GM18867 (cell line): Measurements from ENCODE around the gene RAP1B.

Source experiments
- ATAC-seq: cut with Tn5 transposase; IDR thresholded peaks from one replicate; pipeline ENCODE4 v1.9.1; 2021; ENCODE audit warnings: mild to moderate bottlenecking, moderate library complexity; ENCODE audit not compliant: unreplicated experiment

Gene RAP1B

DNA sequence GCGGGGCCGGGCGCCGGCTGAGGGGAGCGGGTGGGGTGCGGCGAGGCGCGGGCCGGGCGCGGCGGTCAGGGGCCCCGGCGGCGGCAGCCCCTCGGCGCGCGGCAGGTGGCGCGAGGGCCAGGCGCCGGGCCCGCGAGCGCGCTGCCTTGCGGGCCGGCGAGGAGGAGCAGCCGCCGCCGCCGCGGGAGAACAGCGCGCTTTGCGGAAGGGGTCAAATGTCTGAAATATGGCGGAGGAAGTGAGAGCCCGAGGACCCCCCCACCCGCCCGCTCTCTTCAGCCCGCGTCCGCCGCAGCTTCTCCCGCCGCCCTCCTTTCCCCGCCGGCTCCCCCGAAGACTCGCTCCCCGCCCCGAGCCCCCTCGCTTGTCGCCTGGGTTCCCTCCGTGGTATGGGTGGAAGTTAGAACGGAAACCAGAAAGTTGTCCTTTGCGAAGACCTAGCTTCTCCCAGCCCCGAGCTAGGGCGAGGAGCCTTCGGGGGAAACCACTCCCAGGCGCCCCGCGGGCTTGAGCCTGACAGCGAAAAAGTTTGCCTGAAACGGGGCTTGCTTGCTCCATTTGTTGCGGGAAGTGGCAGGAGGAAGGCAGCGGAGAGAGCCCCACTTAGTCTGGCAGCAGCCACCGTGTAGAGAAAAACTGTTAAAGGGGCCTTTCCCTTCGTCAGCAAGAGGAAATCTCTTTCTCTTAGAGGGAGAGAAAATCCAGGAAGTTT, 551 bp downstream of the RAP1B start:
- no peak for ATAC-seq

DNA sequence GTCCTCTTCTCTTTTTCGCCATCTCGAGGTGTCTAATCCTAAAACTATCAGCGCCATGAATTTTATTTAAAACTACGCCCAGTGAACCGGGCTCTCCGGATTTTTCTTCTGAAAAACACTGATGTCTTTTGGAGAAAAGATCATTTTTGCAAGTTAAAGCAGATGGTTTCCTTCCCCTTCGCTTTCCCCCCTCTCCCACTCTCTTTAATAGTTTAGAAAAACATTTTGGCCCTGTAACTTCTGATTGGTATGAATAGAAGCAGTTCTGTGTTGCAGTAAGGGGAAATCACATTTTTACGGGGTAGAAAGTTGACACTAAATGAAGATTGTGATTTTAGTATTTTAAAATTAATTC, 1.1 kb downstream of the RAP1B start:
- ATAC-seq: no peak

DNA sequence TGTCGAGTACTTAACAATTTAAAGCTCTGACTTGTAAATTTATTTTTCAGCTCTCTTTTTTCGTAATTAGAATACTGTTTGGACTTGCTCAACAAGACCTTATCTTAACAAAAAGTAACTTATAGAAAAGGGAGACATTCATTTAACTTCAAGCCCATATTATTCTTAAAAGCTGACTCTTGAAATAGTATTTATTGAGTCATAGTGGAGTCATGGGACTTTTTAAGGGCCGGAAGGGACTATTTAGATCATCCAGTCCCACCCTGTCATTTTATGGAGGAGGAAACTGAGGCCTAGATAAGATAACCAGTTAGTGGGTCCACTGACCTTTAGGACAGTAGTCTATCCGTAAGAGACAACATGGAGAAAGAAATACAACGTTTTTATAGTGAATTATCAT, 1.5 kb downstream of the RAP1B start:
- no peak for ATAC-seq

DNA sequence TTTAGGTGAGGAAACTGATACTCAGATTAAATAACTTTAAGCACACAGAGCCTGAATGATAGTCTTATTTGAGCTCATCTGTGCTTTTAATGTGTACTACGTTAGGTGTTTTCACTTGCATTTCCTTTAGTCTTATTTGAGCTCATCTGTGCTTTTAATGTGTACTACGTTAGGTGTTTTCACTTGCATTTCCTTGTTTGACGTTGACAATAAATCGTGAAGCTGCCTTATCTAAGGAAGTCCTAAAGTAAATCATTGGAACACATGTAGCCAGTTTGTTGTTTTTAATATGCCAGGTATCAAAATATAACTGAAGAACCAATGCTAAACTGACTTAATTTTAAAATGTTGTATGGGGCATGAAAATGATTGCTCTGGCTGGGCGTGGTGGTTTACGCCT, 2.0 kb downstream of the RAP1B start:
- ATAC-seq: no peak

DNA sequence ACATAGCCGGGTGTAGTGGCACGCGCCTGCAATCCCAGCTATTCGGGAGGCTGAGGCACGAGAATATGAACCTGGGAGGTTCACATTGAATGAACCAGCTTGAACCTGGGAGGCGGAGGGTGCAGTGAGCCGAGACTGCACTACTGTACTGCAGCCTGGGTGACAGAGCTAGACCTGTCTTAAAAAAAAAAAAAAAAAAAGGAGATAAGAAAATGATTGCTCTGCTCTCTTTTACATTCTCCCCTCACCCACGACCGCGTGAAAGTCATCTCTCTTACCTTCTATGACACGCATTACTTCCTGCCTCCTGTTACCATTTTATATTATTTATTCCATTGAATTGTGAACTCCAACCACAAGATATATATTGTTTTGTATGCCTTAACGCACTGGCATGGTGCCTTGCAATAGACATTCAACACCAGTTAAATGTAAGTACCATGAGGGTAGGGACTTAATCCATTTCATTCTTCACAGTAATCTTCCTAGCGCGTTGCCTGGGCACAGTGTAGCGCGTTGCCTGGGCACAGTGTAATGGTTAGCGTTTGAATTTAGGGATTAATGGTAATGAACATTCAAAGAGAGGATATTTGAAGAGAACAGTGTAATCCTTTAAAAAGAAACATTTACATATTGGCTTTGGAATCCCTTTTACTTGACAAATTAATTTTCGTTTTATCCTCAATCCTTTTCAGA, 2.7 kb downstream of the RAP1B start:
- ATAC-seq: no peak

DNA sequence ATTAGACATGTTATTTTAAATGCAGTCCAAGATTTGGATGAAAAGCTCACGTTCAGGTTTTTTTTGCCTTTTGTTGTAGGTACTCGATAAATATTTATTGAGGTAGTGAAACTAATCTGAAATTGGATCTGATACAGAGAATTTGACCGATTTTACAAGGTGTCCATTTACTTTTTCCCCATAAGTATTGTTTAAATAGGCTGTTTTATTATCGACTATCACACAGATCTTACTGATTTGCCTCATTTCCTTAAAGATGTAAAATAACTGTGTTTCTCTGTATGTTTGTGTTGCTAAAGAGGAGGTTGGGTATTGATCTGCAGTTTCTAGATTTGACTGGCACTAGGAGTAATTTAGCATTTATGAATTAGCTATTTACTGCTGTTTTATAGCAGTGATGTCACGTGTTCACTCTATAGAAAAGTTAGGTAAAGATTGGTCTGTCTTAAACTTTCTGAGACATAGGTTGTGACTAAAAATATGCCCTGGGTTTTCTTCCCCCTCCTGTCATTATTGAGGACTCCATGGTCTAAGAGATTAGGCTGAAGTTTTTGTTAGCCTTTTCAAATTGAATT, 3.5 kb downstream of the RAP1B start:
- no peak for ATAC-seq

DNA sequence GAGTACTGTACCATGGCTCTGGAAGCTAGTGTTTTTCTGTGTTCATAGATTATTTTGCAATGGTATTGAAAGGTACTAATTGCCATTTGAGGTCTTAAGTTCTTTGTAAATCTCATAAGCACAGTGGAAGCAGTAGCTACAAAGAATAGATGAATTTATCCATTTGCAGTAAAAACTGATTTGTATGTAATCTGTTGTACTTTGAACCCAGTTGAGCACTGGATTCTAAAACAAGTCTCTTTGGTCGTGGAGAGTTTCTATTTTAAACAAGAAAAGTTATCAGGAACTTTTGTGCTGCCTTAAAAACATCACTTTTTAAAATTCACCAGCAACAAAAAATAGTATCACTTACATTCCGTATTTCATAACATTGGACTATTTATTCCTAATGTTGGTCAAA, 4.1 kb downstream of the RAP1B start:
- no peak for ATAC-seq

DNA sequence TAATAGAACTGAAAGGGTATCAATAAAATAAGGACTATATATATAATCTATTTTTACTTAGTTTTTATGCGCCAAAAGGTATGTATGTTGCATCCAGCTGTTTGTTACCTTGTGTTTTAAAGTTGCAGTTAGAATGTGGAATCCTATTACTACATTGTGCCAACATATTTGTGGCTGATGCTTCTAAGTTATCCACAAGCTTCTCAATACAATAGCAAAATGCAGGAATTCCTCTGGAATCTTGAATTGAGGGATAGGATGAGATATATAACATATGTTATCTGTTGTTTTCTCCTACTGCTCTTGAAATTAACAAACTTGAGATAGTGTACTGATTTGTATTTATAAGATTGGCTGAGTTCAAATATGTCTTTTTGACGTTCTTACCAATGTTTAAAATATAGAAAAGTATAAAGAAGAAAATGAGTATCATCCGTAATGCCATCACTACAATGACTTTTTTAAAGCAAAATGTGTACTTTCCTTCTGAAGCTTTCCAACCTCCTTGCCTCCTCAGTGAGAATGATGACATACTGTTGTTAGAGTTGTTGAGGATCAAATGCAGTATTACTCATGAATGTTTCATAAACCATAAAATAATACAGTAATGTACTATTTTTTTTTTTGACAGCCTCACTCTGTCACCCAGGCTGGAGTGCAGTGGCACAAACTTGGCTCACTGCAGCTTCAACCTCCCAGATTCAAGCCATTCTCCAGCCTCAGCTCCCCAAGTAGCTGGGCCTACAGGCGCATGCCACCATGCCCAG, 6.6 kb downstream of the RAP1B start:
- ATAC-seq: no peak

DNA sequence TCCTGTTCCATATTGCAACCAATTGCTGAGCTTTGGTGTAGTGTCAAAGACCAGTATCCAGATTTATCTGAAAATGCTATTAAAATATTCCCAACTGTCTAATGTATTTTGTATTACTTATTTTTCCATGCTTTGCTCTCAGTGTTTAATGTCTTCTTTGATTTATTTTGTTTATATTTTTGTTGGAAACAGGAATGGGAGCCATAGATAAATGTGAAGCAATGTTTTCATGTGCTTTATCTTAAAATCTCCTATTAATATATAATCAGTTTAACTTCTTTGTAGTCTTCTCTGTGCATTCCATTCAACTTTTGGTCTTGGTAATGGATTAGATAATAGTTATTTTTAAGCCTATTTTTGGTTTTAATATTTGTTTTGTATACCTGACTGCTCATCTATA, 8.8 kb downstream of the RAP1B start:
- no peak for ATAC-seq

DNA sequence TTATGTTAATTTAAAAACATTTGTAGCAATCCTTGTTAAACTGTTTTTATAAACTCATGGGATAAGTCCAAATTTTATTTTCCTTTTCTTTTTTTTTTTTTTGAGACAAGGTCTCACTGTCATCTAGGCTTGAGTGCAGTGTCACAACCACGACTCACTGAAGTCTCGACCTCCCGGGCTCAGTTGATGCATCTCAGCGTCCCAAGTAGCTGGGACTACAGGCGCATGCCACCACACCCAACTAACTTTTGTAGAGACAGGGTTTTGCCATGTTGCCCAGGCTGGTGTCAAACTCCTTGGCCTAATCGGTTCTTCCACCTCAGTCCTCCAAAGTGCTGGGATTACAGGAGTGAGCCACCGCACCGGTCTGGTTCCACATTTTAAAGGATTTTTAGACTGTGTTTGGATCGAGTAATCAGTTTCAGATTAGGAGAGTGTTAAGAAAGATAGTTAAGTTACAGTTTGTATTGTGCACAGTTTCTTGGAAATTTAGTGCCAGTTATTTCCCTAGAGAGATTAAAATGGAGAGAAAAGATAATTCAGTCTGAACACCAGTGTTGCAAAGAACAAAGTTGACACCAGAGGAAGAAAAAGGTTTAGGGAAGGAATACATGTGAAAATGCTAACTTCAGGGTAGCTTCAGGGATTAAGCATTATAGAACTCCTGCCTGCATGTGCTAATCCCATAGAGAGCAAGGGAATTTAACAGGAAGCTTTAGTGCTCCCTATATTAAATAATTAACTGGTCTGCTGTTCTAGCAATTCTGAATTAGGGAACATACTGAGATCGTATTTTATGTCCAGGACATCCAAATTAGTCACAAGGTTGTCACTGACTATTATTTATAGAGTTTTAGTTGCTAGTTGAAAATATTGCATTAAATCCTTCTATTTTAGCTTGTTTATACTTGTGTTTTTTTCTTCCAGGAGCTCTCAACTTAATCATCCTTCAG, 10.1 kb downstream of the RAP1B start:
- no peak for ATAC-seq

DNA sequence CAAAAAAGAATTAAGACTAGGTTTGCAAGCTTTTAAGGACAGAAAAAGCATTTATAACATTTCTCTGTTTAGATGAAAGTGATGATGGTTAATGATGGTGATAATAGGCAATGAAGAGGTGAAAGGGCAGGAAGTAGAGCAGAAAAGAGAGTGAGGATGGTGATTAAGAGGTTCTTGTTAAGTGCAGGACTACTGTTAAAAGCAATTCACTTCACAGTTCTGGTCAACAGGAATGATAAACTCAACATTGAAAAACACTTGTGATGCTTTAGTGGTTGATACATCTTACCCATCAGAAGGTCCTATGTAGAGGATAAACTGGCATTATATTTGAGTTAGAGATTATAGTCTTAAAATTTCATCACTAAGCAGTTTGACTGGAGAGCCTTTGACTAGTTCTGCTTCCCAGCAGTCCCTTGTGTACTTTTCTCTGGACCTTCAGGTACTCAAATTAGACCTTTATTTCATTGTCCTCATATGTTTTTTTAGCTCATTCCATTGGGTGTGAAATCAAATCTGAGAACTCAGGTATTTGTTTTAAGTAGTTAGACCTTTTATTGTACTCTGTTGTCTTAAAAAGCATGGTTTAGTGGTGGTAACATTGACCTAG, 10.9 kb downstream of the RAP1B start:
- ATAC-seq: no peak

DNA sequence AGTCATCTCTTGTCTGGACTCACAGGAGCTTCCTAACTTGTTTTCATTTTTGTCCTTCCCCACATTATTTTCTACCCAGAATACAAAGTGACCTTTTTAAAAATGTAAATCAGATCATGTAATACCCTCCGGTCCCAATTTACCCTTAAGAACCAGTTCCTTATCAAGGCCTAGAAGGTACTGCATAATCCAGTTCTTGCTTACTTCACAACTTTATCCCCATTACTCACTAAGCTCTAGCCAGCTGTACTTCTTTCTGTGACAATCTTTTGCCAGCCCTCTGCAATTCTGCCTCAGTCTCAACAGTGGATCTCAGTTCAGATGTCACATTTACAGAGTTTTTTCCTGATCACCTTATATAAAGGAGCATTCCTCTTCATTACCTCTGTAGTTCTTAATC, 11.6 kb downstream of the RAP1B start:
- ATAC-seq: no peak

DNA sequence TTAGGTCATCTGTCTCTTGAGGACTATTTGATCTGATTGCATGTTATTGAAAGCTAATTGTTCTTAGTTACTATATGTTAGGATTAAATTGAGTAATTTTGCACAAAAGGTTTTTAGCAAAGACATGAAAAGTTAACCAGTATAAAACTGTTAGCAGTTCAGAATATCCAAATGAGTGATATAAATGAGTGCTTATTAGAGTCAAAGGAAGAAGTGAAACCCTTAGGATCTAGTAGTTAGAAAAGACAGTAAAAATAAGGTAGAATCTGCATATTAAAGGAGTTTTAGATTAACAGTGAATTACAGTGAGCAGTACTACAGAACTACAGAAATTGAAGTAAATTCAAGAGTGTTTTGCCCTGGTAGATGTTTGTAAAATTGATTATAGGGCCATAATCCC, 12.4 kb downstream of the RAP1B start:
- ATAC-seq: no peak

DNA sequence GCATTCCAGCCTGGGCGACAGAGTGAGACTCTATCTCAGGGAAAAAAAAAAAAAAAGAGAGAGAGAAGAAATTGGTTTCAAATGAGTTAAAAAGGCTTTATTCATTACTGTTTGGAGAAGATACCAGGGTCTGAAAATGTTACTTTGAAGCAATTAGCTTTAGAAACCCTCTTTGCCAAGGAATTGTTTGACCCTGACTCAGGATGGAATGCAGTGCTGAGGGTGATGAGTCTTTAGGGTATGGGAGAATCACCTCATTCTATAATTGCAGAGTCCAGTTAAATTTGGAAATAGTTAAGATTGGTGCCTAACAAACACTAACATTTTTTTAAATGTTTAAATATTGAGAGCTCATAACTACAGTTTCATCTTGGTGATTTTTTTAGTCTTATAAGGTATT, 13.3 kb downstream of the RAP1B start:
- no peak for ATAC-seq

DNA sequence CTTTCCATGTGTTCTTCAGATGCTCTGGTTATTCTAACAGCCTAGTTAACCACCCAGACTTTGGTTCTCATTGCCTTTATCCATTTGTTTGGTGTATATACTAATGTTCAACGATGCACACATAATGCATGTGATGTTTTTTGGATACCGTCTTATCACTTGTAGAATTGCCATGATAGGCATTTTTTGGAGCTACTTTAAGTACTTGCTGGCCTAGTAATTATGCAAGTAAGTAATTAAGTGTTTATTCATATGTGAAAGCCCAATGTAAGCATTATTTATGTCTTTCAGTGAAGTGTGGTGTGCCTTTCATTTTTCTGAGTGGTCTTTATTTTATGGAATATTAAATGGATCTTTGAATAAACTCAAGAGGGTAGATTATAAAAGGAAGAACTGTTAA, 14.2 kb downstream of the RAP1B start:
- ATAC-seq: no peak

DNA sequence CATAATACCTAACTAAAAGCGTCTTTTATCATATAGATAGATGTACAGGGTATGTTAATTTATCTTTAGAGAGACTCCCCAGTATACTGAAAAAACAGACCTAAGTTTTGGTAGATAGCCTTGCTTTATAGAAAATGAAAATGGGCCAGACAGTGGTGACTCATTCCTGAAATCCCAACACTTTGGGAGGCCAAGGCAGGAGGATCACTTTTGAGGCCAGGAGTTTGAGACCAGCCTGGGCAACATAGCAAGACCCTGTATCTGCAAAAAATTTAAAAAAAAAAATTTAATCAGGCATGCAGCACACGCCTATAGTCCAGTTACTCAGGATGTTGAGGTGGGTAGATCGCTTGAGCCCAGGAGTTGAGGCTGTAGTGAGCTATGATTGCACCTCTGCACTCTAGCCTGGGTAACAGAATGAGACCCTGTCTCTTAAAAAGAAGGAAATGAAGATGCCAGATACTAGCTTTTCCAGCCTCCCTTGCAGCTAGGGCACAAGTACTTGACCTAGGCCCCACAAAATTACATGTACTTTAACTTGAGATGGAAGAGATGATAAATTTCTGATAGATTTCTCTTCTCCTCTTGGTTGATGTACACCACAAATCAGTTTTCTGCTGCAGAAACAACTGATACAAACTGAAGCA, 17.1 kb downstream of the RAP1B start:
- no peak for ATAC-seq

DNA sequence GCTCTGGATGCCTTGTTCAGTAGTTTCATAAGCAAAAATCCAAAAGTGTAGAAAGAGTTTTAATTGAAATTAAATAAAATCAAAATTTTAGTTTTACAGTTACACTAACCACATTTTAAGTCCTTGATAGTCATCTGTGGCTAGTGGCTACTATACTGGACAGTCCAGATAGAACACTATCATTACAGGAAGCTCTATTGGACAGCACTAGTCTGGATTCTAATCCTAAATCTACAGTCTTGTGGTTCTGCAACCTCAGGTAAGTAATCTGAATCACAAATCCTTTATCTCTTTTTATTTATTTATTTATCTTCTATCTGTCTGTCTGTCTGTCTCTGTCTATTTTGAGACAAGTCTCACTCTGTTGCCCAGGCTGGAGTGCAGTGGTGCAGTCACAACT, 18.0 kb downstream of the RAP1B start:
- no peak for ATAC-seq

DNA sequence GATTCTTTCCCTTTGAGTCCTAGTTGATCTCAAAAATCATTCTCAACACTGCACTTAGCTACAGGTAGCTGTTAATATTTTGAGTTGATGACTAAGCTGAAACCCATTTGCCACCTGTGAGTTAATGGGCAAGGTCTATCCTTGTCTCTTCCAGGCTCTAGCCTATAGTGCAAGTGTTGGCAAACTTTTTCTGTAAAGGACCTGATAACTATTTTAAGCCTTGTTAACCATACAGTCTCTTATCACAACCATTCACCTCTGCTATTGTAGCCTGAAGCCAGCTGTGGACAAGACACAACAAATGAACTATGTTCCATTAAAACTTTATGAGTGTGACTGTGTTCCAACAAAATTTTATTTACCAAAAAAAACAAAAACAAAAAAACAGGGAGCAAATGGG, 19.4 kb downstream of the RAP1B start:
- ATAC-seq: no peak

DNA sequence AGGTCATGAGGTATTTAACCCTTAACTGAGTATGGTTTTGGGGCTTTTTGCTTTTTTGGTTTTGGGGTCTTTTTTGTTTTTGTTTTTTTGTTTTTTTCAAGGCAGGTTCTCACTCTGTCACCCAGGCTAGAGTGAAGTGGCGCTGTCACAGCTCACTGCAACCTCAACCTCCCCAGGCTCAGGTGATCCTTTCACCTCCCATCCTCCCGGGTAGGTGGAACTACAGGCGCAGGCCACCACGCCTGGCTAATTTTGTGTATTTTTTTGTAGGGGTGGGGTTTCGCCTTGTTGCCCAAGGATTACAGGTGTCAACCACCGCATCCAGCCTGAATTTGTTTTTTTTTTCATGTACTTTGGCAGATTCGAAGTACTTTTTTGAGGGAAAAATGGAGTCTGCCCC, 19.9 kb downstream of the RAP1B start:
- no peak for ATAC-seq

DNA sequence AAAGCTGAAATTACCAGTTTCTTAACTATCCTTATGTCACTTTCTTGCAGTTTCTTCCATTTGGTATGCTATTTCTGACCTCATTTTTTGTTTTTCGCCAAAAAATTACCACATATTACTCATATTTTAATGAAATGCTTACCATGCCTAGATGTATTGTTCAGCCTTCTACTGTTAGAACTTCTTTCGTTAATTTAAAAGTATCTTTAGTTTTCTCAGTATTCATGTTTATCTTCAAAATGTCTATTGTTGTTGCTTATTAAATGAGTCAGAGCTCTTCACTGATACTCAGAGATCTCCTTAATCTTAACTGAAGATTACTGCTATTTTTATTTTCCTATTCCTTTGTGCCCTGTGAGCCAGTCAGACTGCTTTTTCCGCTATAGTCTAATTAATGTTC, 20.5 kb downstream of the RAP1B start:
- no peak for ATAC-seq
